ENCODE results near the gene EHMT1. TPM values are rescaled to one million over a fixed set of nuclear protein-coding genes. Genes with fewer than 3 reads are reported as not detected.

Gene EHMT1
- total RNA-seq, 2 experiments from 2014 or later, result 80.6 to 87.8 TPM

DNA sequence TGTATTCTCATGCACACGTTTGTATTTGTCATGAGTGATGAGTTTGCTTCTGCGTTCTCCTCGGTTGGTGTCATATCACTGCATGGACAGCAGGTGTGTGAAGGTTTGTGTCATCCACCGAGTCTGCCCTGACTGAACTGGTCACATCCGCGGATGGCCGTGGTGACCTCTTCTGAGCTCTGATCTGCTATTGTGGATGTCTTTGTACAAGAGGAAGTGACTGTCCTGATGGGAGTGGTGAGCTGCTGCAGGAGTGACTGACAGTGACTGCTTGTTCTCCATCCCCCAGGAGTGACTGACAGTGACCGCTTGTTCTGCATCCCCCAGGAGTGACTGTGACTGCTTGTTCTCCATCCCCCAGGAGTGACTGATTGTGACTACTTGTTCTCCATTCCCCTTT is 69.9 kb downstream of the EHMT1 start:
- no peaks in the 10 kb centered on the region for H3K9me3 Mint-ChIP-seq
- no peaks in the 10 kb centered on the region for H3K9me3 ChIP-seq (ENCODE audit: control insufficient read depth in 1 of 2, insufficient read depth in 1 of 2, low read length in 2 of 2)
- no peaks in the 10 kb centered on the region for H3K27me3 Mint-ChIP-seq
- TF ChIP-seq, protein P1, sequence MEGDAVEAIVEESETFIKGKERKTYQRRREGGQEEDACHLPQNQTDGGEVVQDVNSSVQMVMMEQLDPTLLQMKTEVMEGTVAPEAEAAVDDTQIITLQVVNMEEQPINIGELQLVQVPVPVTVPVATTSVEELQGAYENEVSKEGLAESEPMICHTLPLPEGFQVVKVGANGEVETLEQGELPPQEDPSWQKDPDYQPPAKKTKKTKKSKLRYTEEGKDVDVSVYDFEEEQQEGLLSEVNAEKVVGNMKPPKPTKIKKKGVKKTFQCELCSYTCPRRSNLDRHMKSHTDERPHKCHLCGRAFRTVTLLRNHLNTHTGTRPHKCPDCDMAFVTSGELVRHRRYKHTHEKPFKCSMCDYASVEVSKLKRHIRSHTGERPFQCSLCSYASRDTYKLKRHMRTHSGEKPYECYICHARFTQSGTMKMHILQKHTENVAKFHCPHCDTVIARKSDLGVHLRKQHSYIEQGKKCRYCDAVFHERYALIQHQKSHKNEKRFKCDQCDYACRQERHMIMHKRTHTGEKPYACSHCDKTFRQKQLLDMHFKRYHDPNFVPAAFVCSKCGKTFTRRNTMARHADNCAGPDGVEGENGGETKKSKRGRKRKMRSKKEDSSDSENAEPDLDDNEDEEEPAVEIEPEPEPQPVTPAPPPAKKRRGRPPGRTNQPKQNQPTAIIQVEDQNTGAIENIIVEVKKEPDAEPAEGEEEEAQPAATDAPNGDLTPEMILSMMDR (IDR thresholded peaks at IDR 0.05), result no peak
- no peak overlapping the region for H3K27ac Mint-ChIP-seq
- H3K4me1 Mint-ChIP-seq (ENCODE audit: low read depth), result peaks cover 70% of the 10 kb centered on the region
- CTCF ChIA-PET, result no interaction called here
- intact Hi-C loops (cut with DNase I, micrococcal nuclease), result no loop called here
- DNase-seq, result peak in 1 of 14 experiments; percentile 44
- peaks cover 42% of the 10 kb centered on the region for H3K36me3 Mint-ChIP-seq (ENCODE audit: low read depth)
- no peak overlapping the region for H3K27ac ChIP-seq (ENCODE audit: low read depth in 1 of 2, low read length in 2 of 2)
- peaks cover 25% of the 10 kb centered on the region for H3K4me1 ChIP-seq (ENCODE audit: insufficient read depth, low read length)
- no peak for ATAC-seq (ENCODE audit: poor library complexity)
- no peak overlapping the region for H3K4me3 ChIP-seq (ENCODE audit: low read length)
- H3K27me3 ChIP-seq (ENCODE audit: control insufficient read depth in 1 of 2, insufficient read depth in 2 of 2, low read length in 2 of 2), result no peaks in the 10 kb centered on the region
- H3K4me3 Mint-ChIP-seq, result no peak overlapping the region
- peaks cover 3% of the 10 kb centered on the region for H3K36me3 ChIP-seq (ENCODE audit: insufficient read depth, low read length)
- POLR2A ChIA-PET, result no interaction called here

DNA sequence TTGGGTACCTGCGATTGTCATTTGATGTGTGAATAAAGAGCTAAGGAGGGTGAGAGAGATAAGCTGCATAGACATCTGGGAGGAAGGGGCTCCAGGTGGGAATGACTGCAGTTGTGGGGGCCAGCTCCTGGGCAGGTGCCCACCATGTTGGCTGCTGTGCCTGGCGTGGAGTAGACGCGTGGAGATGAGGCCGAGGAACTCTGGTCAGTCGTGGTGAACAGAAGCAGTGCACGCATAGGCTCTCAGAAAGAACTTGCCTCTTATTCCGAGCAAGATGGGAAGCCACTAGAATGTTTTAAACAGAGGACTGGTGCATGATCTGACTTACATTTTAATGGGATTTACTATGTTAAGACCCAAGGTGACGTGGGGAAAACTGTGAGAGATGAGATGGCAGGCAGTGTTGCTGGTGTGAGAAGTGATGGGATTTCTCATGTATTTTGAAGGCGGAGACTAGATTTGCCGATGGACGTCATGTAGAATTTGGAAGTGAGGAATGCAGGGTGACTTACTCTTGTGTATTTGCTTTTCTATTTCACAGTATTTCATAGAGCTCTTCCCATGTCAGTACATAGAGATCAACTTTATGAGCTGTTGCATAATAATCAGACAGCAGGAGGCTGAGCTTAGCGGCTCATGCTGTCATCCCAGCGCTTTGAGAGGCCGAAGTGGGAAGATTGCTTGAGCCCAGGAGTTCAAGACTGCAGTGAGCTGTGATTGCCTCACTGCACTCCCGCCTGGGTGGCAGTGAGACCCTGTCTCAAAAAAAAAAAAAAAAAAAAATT is 71.1 kb downstream of the EHMT1 start:
- CTCF ChIA-PET, result interaction anchor here (0.7 kb wide), 1 partner anchor 116 kb away, joined by 3 read pairs; no protein-coding TSS in a partner anchor
- Mint-ChIP-seq H3K4me3 (no peak overlapping the region), H3K9me3 (no peaks in the 10 kb centered on the region), H3K27ac (peak overlapping the region; percentile 1), H3K27me3 (no peaks in the 10 kb centered on the region), H3K36me3 (ENCODE audit: low read depth) (peaks cover 41% of the 10 kb centered on the region), H3K4me1 (ENCODE audit: low read depth) (peaks cover 69% of the 10 kb centered on the region)
- Histone ChIP-seq H3K27ac (ENCODE audit: low read depth in 1 of 2, low read length in 2 of 2) (no peak overlapping the region), H3K27me3 (ENCODE audit: control insufficient read depth in 1 of 2, insufficient read depth in 2 of 2, low read length in 2 of 2) (no peaks in the 10 kb centered on the region), H3K9me3 (ENCODE audit: control insufficient read depth in 1 of 2, insufficient read depth in 1 of 2, low read length in 2 of 2) (no peaks in the 10 kb centered on the region), H3K4me1 (ENCODE audit: insufficient read depth, low read length) (peaks cover 33% of the 10 kb centered on the region), H3K36me3 (ENCODE audit: insufficient read depth, low read length) (peaks cover 3% of the 10 kb centered on the region), H3K4me3 (ENCODE audit: low read length) (no peak overlapping the region)
- DNase-seq, result no peak
- ATAC-seq (ENCODE audit: poor library complexity), result no peak
- TF ChIP-seq, protein P1 (IDR thresholded peaks at IDR 0.05), result no peak
- intact Hi-C loops (cut with DNase I, micrococcal nuclease), result no loop called here
- POLR2A ChIA-PET, result no interaction called here

DNA sequence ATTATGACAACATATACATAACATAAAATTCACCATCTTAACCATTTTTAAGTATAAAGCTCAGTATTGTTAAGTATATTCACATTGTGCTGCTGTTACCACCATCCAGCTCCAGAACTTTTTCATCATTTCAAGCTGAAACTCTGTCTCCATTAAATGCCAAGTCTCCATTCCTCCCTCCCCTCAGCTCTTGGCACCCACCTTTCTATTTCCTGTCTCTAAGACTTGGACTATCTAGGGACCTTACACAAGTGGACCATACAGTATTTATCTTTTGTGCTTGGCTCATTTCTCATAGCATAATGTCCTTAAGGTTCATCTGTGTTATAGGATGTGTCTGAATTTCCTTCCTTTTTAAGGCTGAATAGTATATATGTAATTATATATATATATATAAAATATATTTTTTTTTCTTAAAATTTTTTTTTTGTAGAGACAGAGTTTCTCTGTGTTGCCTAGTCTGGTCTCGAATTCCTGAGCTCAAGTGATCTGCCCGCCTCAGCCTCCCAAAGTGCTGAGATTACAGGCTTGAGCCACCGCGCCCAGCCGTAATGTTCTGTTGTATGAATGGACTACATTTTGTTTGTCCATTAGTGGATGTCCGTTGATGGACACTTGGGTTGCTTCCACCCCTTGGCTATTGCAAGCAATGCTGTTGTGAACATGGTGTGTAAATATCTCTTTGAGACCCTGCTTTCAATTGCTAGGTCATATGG is 72.3 kb downstream of the EHMT1 start:
- H3K27me3 Mint-ChIP-seq, result no peaks in the 10 kb centered on the region
- Histone ChIP-seq H3K27ac (ENCODE audit: low read depth in 1 of 2, low read length in 2 of 2) (no peak overlapping the region), H3K36me3 (ENCODE audit: insufficient read depth, low read length) (peaks cover 3% of the 10 kb centered on the region), H3K9me3 (ENCODE audit: control insufficient read depth in 1 of 2, insufficient read depth in 1 of 2, low read length in 2 of 2) (no peaks in the 10 kb centered on the region), H3K4me3 (ENCODE audit: low read length) (no peak overlapping the region), H3K4me1 (ENCODE audit: insufficient read depth, low read length) (peaks cover 41% of the 10 kb centered on the region), H3K27me3 (ENCODE audit: control insufficient read depth in 1 of 2, insufficient read depth in 2 of 2, low read length in 2 of 2) (no peaks in the 10 kb centered on the region)
- peaks cover 68% of the 10 kb centered on the region for H3K4me1 Mint-ChIP-seq (ENCODE audit: low read depth)
- H3K27ac Mint-ChIP-seq, result peak overlapping the region; percentile 67
- POLR2A ChIA-PET, result no interaction called here
- CTCF ChIA-PET, result no interaction called here
- intact Hi-C loops (cut with DNase I, micrococcal nuclease), result no loop called here
- no peak for DNase-seq
- H3K36me3 Mint-ChIP-seq (ENCODE audit: low read depth), result peaks cover 37% of the 10 kb centered on the region
- H3K4me3 Mint-ChIP-seq, result no peak overlapping the region
- ATAC-seq (ENCODE audit: poor library complexity), result no peak
- TF ChIP-seq, protein P1 (IDR thresholded peaks at IDR 0.05), result no peak
- no peaks in the 10 kb centered on the region for H3K9me3 Mint-ChIP-seq

Measured in CD4-positive, alpha-beta T cell (primary cell).